Measurements from ENCODE around the gene PIP4K2A.

DNA sequence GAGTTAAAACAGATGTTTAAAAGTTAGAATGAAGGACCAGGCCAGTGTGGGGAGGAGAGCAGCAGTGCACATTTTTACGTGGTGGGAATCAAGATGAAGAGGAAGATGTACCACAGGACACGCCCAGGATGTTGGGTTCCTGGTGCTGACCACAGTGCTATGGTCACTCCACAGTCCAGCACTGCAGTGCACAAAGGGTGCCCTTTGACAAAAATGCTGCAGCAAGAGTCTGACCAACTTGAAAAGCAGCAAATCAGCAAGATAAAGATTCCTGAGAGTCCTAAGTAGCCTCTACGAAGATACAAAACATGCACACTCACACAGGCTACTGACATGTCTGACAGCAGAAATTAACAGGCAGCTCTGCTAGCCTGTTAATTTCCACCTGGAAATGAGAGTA is 107.1 kb downstream of the PIP4K2A start:
- TF ChIP-seq, protein P1, sequence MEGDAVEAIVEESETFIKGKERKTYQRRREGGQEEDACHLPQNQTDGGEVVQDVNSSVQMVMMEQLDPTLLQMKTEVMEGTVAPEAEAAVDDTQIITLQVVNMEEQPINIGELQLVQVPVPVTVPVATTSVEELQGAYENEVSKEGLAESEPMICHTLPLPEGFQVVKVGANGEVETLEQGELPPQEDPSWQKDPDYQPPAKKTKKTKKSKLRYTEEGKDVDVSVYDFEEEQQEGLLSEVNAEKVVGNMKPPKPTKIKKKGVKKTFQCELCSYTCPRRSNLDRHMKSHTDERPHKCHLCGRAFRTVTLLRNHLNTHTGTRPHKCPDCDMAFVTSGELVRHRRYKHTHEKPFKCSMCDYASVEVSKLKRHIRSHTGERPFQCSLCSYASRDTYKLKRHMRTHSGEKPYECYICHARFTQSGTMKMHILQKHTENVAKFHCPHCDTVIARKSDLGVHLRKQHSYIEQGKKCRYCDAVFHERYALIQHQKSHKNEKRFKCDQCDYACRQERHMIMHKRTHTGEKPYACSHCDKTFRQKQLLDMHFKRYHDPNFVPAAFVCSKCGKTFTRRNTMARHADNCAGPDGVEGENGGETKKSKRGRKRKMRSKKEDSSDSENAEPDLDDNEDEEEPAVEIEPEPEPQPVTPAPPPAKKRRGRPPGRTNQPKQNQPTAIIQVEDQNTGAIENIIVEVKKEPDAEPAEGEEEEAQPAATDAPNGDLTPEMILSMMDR (IDR thresholded peaks at IDR 0.05; ENCODE audit: insufficient read depth, low read length, poor library complexity, severe bottlenecking) = no peak
- no peak for TF ChIP-seq EZH2phosphoT487 (conservative IDR thresholded peaks at IDR 0.05; ENCODE audit: low read length)
